Kidney (tissue), 14 donors: ENCODE data around the gene RABL3. TPM values are rescaled to one million over a fixed set of nuclear protein-coding genes. Genes with fewer than 3 reads are reported as not detected.

Source experiments
- DNase-seq, 5 donors: peaks; one replicate each; pipeline ENCODE4 v3.0.0-alpha.2; 2013 to 2020
- FAIRE-seq: peaks from 2 replicates; lab custom pipeline; 2012; peaks lifted over from hg19 to GRCh38; lab: Jason Lieb, UNC
- H3K27ac ChIP-seq, 2 donors: one replicate each; pipeline ENCODE4 v1.7.0; 2013; ENCODE audit warnings: low read depth in 2 of 2, low read length in 2 of 2, inconsistent platforms in 1 of 2
- H3K27me3 ChIP-seq: one replicate; pipeline ENCODE4 v1.7.1; 2013; ENCODE audit warnings: low read length, inconsistent platforms; ENCODE audit not compliant: control insufficient read depth, insufficient read depth
- H3K36me3 ChIP-seq, 3 donors: one replicate each; pipeline versions ENCODE4 v1.7.0 to v1.7.1; 2013; ENCODE audit warnings: low read length in 3 of 3, control low read depth in 1 of 3, inconsistent platforms in 1 of 3; ENCODE audit not compliant: insufficient read depth in 3 of 3, control insufficient read depth in 2 of 3
- H3K4me1 ChIP-seq, 3 donors: one replicate each; pipeline versions ENCODE4 v1.7.0 to v1.7.1; 2013; ENCODE audit warnings: low read length in 3 of 3, inconsistent platforms in 1 of 3, low read depth in 1 of 3; ENCODE audit not compliant: control insufficient read depth in 2 of 3, insufficient read depth in 2 of 3
- H3K4me3 ChIP-seq, 3 donors: one replicate each; pipeline versions ENCODE4 v1.7.0 to v1.8.1; 2013; ENCODE audit warnings: low read length in 3 of 3, control low read depth in 1 of 3, inconsistent platforms in 1 of 3
- H3K9ac ChIP-seq, 3 donors: one replicate each; pipeline versions ENCODE4 v1.7.0 to v1.7.1; 2013; ENCODE audit warnings: low read length in 3 of 3, control low read depth in 1 of 3, inconsistent platforms in 1 of 3
- H3K9me3 ChIP-seq, 3 donors: one replicate each; pipeline versions ENCODE4 v1.7.0 to v1.7.1; 2013; ENCODE audit warnings: low read length in 3 of 3, control low read depth in 1 of 3, inconsistent platforms in 1 of 3; ENCODE audit not compliant: control insufficient read depth in 2 of 3, insufficient read depth in 1 of 3
- intact Hi-C: fragments of 100-400 bp; cut with DNase I; formaldehyde crosslinking; loops from one replicate; pipeline ENCODE4 v1.11.1; 2022
- polyA plus RNA-seq: library from polyadenylated mRNA; stranded (reverse); fragments of 350-450 nt; fragmentation: Illumina TruSeq; extraction: RNeasy Lipid Tissue Mini Kit (QIAGEN cat#74804); gene quantifications from one replicate; pipeline ENCODE4 v1.2.3, GENCODE V29; 2014; ENCODE audit warnings: low read depth, low replicate concordance; ENCODE audit not compliant: insufficient read depth
- total RNA-seq: library from RNA; stranded (reverse); fragmentation: NEBNext Ultra II Directional; extraction: Animal tissue kit (Norgen Biotek cat#: 25700); gene quantifications from one replicate; pipeline ENCODE4 v1.2.1, GENCODE V29; 2021
- TF ChIP-seq, protein P1 (sequence below): IDR thresholded peaks from 3 replicates; pipeline ENCODE4 v1.5.1; 2012; ENCODE audit warnings: mild to moderate bottlenecking, moderate library complexity, borderline replicate concordance; ENCODE audit not compliant: insufficient read depth; ENCODE audit errors: extremely low read depth
- donor health status: control.
- donor health status: control.
- donor health status: control.
- donor health status: control.
- donor health status: control.
- donor health status: DM: yes; HTN: yes; CAD: no.
- donor health status: Normal renal cell carcinoma (clear cell type).

Gene RABL3
- total and polyA plus RNA-seq, 2 donors from 2014 or later, result 16.9 to 30.1 TPM

GRCh38 chr3:120745466-120745865 lies 3.1 kb upstream of the RABL3 start:
- no peaks in the 10 kb centered on the region for H3K9me3 ChIP-seq

GRCh38 chr3:120743556-120744195 lies 1.4 kb upstream of the RABL3 start:
- Histone ChIP-seq H3K9me3 (no peaks in the 10 kb centered on the region), H3K4me1 (peaks cover 0 to 6% (median 5%) of the 10 kb centered on the region in 3 donors), H3K27me3 (no peaks in the 10 kb centered on the region), H3K27ac (no peak overlapping the region), H3K9ac (peak overlapping the region; percentile 19 to 87 (median 87)), H3K36me3 (no peaks in the 10 kb centered on the region), H3K4me3 (peak overlapping the region; percentile 88 to 96 (median 96))
- no peak for DNase-seq
- no peak for FAIRE-seq
- intact Hi-C loops, result no loop called here
- TF ChIP-seq, protein P1, sequence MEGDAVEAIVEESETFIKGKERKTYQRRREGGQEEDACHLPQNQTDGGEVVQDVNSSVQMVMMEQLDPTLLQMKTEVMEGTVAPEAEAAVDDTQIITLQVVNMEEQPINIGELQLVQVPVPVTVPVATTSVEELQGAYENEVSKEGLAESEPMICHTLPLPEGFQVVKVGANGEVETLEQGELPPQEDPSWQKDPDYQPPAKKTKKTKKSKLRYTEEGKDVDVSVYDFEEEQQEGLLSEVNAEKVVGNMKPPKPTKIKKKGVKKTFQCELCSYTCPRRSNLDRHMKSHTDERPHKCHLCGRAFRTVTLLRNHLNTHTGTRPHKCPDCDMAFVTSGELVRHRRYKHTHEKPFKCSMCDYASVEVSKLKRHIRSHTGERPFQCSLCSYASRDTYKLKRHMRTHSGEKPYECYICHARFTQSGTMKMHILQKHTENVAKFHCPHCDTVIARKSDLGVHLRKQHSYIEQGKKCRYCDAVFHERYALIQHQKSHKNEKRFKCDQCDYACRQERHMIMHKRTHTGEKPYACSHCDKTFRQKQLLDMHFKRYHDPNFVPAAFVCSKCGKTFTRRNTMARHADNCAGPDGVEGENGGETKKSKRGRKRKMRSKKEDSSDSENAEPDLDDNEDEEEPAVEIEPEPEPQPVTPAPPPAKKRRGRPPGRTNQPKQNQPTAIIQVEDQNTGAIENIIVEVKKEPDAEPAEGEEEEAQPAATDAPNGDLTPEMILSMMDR, result no peak

More at GRCh38 chr3:120745466-120745865, 3.1 kb upstream of the RABL3 start:
- Histone ChIP-seq H3K4me3 (no peak overlapping the region), H3K36me3 (no peaks in the 10 kb centered on the region), H3K27me3 (no peaks in the 10 kb centered on the region), H3K27ac (no peak overlapping the region), H3K9ac (no peak overlapping the region), H3K4me1 (peaks cover 0 to 6% (median 5%) of the 10 kb centered on the region in 3 donors)
- TF ChIP-seq, protein P1, result no peak
- intact Hi-C loops, result no loop called here
- no peak for DNase-seq
- FAIRE-seq, result no peak

- H3K27me3 ChIP-seq, result no peaks in the 10 kb centered on the region
- H3K9me3 ChIP-seq, result no peaks in the 10 kb centered on the region
- peaks cover 0 to 6% (median 5%) of the 10 kb centered on the region in 3 donors for H3K4me1 ChIP-seq
- TF ChIP-seq, protein P1, result no peak
- peak overlapping the region; percentile 56 to 87 (median 87) for H3K9ac ChIP-seq
- DNase-seq (peak in 1 of 5 donors; percentile 82), FAIRE-seq (no peak)
- peak overlapping the region; percentile 88 to 96 (median 96) for H3K4me3 ChIP-seq
- H3K36me3 ChIP-seq, result no peaks in the 10 kb centered on the region
- peak overlapping the region; percentile 66 to 97 for H3K27ac ChIP-seq
- intact Hi-C loops, result no loop called here
Observed at GRCh38 chr3:120742849-120743365, 591 bp upstream of the RABL3 start.
